ENCODE results near the gene DNTT. TPM values are rescaled to one million over a fixed set of nuclear protein-coding genes. Genes with fewer than 3 reads are reported as not detected.

The DNTT gene
- polyA plus RNA-seq, 2 of the 4 experiments (the other 2 are of a cell fraction), result not detected

DNA sequence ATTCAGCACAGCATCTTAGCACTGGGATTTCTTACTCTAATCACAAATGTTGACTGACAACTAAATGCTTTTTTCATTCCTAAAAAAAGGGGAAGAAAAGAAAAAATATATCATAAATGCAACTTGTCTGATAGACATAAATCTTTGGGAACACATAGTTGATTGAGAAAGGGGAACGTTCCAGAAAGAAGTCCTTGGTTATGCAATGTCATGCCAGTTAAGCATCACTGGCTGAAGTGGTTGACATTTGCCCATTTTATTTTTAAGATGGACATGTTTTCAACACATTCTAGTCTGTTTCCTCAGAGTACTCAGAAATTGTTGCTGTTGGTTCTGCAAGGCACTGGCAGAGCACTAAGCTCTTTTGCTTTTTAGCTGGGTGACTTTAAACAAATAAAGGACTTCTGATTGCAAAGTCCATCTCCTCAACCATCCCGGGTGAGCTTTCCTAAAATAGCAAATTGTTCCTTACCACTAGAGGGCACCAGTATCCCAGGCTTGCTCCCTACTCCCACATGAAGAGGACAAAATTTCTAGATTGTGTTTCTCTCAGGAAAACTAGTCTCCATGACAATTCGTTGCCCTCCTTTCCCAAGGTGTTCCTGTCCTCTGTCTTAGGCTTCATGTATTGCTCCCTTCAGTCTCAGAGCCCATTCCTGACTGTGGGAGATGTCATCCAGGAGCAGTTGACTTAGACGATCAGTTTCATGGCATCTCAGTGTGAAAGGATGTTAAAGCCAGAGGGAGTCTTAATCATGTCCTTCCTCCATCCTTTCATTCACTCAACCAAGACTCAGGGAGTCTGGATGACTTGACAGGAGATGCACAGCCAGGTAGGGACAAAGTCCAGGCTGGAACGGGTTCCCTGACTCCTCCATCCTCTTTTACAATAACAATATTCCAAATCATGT is 30.6 kb downstream of the DNTT start:
- Histone ChIP-seq H3K4me3 (no peak overlapping the region), H3K4me1 (no peaks in the 10 kb centered on the region), H3K27ac (no peak overlapping the region), H3K4me2 (no peak overlapping the region), H3K9me3 (no peaks in the 10 kb centered on the region)
- POLR2A ChIA-PET, result interaction anchor here (0.6 kb wide), 1 partner anchor 64 kb away, joined by 3 read pairs; no protein-coding TSS in a partner anchor
- DNase-seq (ENCODE audit: low read depth in 1 of 2, low spot score in 1 of 2) (peak; percentile 55 to 71), FAIRE-seq (no peak), ATAC-seq (peak; percentile 82 to 91; a peak in 5 of 6 replicates)
- CTCF ChIA-PET, result interaction anchor here (0.6 to 2.0 kb wide), 33 partner anchors 9 to 690 kb away, joined by 3 to 18 read pairs (median 3); partner anchors contain the start of gene OPALIN
- TF ChIP-seq KDM1A (IDR thresholded peaks at IDR 0.05; ENCODE audit: low read depth) (no peak), RAD21 (conservative IDR thresholded peaks at IDR 0.05 in 1 of 2, IDR thresholded peaks at IDR 0.05 in 1 of 2) (peak; percentile 46 to 60), SMC3 (IDR thresholded peaks at IDR 0.05) (peak; percentile 27; the same call in 2 of the 3 replicates), CEBPB (IDR thresholded peaks at IDR 0.05) (peak; percentile 36 to 40; a peak in 1 of 4 replicates)
- TF ChIP-seq, protein P1, sequence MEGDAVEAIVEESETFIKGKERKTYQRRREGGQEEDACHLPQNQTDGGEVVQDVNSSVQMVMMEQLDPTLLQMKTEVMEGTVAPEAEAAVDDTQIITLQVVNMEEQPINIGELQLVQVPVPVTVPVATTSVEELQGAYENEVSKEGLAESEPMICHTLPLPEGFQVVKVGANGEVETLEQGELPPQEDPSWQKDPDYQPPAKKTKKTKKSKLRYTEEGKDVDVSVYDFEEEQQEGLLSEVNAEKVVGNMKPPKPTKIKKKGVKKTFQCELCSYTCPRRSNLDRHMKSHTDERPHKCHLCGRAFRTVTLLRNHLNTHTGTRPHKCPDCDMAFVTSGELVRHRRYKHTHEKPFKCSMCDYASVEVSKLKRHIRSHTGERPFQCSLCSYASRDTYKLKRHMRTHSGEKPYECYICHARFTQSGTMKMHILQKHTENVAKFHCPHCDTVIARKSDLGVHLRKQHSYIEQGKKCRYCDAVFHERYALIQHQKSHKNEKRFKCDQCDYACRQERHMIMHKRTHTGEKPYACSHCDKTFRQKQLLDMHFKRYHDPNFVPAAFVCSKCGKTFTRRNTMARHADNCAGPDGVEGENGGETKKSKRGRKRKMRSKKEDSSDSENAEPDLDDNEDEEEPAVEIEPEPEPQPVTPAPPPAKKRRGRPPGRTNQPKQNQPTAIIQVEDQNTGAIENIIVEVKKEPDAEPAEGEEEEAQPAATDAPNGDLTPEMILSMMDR (IDR thresholded peaks at IDR 0.05), result peak; percentile 76
- WGBS (ENCODE audit: missing lambda C conversion rate), result 8% methylated on average over 5 of the region's 5 CpGs

DNA sequence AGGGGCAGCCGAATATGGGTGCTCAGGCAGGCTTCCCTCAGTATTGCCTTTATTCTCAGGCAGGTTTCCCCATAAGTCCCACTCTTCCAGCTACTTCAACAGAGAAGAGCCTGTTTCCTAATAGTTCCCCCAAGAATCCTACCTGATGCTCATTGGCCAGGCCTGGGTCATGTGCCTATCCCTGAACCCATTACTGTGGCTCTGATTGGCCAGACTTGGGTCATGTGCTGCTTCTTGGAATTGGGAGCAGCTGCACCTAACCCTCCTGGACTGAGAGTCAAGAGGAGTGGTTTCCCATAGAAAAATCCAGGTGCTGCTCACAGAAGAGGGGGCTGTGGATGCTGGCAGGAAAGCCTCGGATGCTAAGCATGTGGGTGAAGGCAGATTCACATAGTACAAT is 32.9 kb downstream of the DNTT start:
- Histone ChIP-seq H3K4me1 (no peaks in the 10 kb centered on the region), H3K27ac (no peak overlapping the region), H3K4me2 (no peak overlapping the region), H3K9me3 (no peaks in the 10 kb centered on the region), H3K4me3 (no peak overlapping the region)
- 63% methylated on average over 2 of the region's 2 CpGs for WGBS (ENCODE audit: missing lambda C conversion rate)
- no peak for DNase-seq (ENCODE audit: low read depth in 1 of 2, low spot score in 1 of 2)
- CTCF ChIA-PET, result interaction anchor here (0.5 to 3.4 kb wide), 6 partner anchors 12 to 1880 kb away, joined by 3 to 15 read pairs (median 4); no protein-coding TSS in a partner anchor
- TF ChIP-seq ZC3H11A (IDR thresholded peaks at IDR 0.05) (no peak), SMC3 (IDR thresholded peaks at IDR 0.05) (no peak)
- TF ChIP-seq, protein P2, sequence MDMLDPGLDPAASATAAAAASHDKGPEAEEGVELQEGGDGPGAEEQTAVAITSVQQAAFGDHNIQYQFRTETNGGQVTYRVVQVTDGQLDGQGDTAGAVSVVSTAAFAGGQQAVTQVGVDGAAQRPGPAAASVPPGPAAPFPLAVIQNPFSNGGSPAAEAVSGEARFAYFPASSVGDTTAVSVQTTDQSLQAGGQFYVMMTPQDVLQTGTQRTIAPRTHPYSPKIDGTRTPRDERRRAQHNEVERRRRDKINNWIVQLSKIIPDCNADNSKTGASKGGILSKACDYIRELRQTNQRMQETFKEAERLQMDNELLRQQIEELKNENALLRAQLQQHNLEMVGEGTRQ (IDR thresholded peaks at IDR 0.05), result peak; percentile 74
- ATAC-seq, result no peak
- POLR2A ChIA-PET, result no interaction called here
- no peak for FAIRE-seq

DNA sequence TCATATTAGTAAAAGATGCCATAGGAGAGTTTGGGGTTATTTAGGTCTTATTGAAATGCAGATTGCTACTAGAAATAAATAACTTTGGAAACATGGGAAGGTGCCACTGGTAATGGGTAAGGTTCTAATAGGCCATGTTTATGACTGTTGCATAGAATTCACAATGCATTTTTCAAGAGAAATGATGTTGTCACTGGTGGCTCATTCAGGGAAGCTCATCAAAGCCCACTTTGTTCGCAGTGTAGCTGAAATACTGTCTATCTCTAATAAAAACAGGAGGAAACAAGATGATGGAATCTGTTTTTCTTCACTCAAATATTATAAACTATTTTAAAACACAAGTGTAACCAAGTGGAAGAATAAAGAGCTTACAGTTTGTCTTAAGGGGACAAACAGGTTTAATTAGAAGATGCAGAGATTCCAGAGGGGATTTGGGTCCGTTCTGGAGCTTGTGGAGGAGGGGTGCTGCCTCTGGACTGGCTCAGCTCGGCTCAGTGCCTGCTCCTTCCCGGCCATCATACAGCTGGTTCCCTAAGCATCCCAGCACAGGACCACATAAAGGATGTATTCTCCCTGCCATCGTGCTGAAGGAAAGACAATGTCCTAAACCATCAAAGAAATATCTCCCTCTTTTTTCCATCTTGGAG is 34.2 kb downstream of the DNTT start:
- CTCF ChIA-PET, result interaction anchor here (0.9 to 3.4 kb wide), 8 partner anchors 11 to 327 kb away, joined by 3 to 15 read pairs (median 5); no protein-coding TSS in a partner anchor

DNA sequence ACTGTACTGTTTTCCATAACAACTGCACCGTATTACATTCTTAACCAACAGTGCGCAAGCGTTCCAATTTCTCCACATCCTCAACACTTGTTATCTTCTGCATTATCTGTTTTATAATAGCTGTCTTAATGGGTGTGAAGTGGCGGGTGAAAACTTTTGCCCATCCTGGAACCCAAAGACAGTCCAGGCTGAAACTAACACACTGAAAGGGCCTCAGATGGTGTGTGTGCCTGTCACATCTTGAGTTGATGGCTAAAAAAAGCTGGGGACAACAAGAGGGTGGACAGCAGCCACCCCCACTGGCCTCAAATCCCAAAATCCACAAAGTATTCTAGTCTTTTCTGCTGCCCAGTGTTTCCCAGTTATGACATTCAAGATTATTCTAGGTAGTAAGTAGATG is 35.1 kb downstream of the DNTT start:
- POLR2A ChIA-PET, result no interaction called here
- Histone ChIP-seq H3K4me1 (no peaks in the 10 kb centered on the region), H3K4me2 (no peak overlapping the region), H3K27ac (no peak overlapping the region), H3K9me3 (no peaks in the 10 kb centered on the region), H3K4me3 (no peak overlapping the region)
- no peak for TF ChIP-seq SREBF2 (IDR thresholded peaks at IDR 0.05)
- 79% methylated on average over 4 of the region's 4 CpGs for WGBS (ENCODE audit: missing lambda C conversion rate)
- ATAC-seq, result no peak
- DNase-seq (ENCODE audit: low read depth in 1 of 2, low spot score in 1 of 2), result no peak
- CTCF ChIA-PET, result interaction anchor here (0.6 to 3.2 kb wide), 12 partner anchors 9 to 940 kb away, joined by 3 to 15 read pairs (median 4); partner anchors contain the start of gene DNTT
- FAIRE-seq, result no peak

More for the DNA sequence above, 34.2 kb downstream of the DNTT start:
- DNase-seq (ENCODE audit: low read depth in 1 of 2, low spot score in 1 of 2), result no peak
- no peaks in the 10 kb centered on the region for H3K9me3 ChIP-seq
- WGBS (ENCODE audit: missing lambda C conversion rate), result 7% methylated on average over 5 of the region's 5 CpGs
- FAIRE-seq, result no peak
- H3K27ac ChIP-seq, result no peak overlapping the region
- no peak for TF ChIP-seq RARB (CRISPR knock-in tag; IDR thresholded peaks at IDR 0.05)
- TF ChIP-seq RFX5 (IDR thresholded peaks at IDR 0.05), result no peak
- no peak for TF ChIP-seq CBX2 (IDR thresholded peaks at IDR 0.05; ENCODE audit: borderline replicate concordance, low read depth)
- no peak for TF ChIP-seq TFCP2L1 (CRISPR knock-in tag; IDR thresholded peaks at IDR 0.05)
- H3K4me1 ChIP-seq, result no peaks in the 10 kb centered on the region
- no peak for ATAC-seq
- no peak overlapping the region for H3K4me3 ChIP-seq
- no peak overlapping the region for H3K4me2 ChIP-seq
- POLR2A ChIA-PET, result interaction anchor here (0.6 kb wide), 1 partner anchor 668 kb away, joined by 3 read pairs; no protein-coding TSS in a partner anchor

Data from A549 (cell line).